A673 (cell line): ENCODE measurements around the gene ATP1B4.

Experiments
- CTCF ChIP-seq: fragments of 300-800, 200-600 bp; sonication (generic); conservative IDR thresholded peaks from 2 replicates; pipeline ENCODE4 v1.5.1; 2017; ENCODE audit warnings: low read depth, mild to moderate bottlenecking, antibody characterized with exemption, low read length, moderate library complexity, mixed read lengths
- EZH2 ChIP-seq: fragments of 200-600 bp; sonication (generic); IDR thresholded peaks from 2 replicates; pipeline ENCODE4 v1.6.1; 2017; ENCODE audit warnings: borderline replicate concordance, low read depth, mild to moderate bottlenecking, mixed read lengths, antibody characterized with exemption, low read length; ENCODE audit not compliant: poor library complexity, severe bottlenecking

- TF ChIP-seq CTCF (no peak), EZH2 (no peak)
Measured at GRCh38 chrX:120358737-120359456, 3.0 kb upstream of the ATP1B4 start.
